GOT3 (cell line): Measurements from ENCODE around the gene ZBTB47.
A peak's percentile ranks its signal among the peaks of the same experiment; 100 is the strongest.

Source experiments
- DNase-seq: peaks from one replicate; lab custom pipeline; 2025; ENCODE audit warnings: mixed read lengths; lab: John Stamatoyannopoulos, UW

The ZBTB47 gene

GRCh38 chr3:42699511-42699971 lies 46.0 kb downstream of the ZBTB47 start:
- DNase-seq = no peak

- DNase-seq = no peak
These were observed 47.1 kb downstream of the ZBTB47 start for GRCh38 chr3:42700366-42701288.

- DNase-seq = peak; percentile 15
These were observed 48.0 kb downstream of the ZBTB47 start for GRCh38 chr3:42701371-42702065.

GRCh38 chr3:42702066-42702951 lies 48.8 kb downstream of the ZBTB47 start, which contains the start of gene HHATL:
TSS of gene HHATL (minus strand) at chr3:42702798. CDS start at chr3:42700826, 1,972 bp downstream.
- DNase-seq = no peak

- no peak for DNase-seq
These were observed 49.6 kb downstream of the ZBTB47 start for GRCh38 chr3:42702982-42703694.

- no peak for DNase-seq
These were observed 50.2 kb downstream of the ZBTB47 start for GRCh38 chr3:42703695-42704025.

GRCh38 chr3:42704136-42704841 lies 50.8 kb downstream of the ZBTB47 start:
- no peak for DNase-seq

GRCh38 chr3:42705058-42705767 lies 51.7 kb downstream of the ZBTB47 start:
- no peak for DNase-seq

- no peak for DNase-seq
These were observed 52.6 kb downstream of the ZBTB47 start for GRCh38 chr3:42705962-42706585.

- no peak for DNase-seq
These were observed 53.5 kb downstream of the ZBTB47 start for GRCh38 chr3:42706721-42707619.

- DNase-seq = no peak
These were observed 54.3 kb downstream of the ZBTB47 start for GRCh38 chr3:42707620-42708355.

- no peak for DNase-seq
These were observed 55.2 kb downstream of the ZBTB47 start for GRCh38 chr3:42708611-42709151.

GRCh38 chr3:42709621-42710020 lies 56.1 kb downstream of the ZBTB47 start:
- DNase-seq = no peak

- DNase-seq = no peak
These were observed 57.0 kb downstream of the ZBTB47 start for GRCh38 chr3:42710323-42711021.

GRCh38 chr3:42711491-42712343 lies 58.2 kb downstream of the ZBTB47 start:
- no peak for DNase-seq

- no peak for DNase-seq
These were observed 58.8 kb downstream of the ZBTB47 start for GRCh38 chr3:42712344-42712648.
